Keratinocyte (primary cell): ENCODE results near the gene SMIM12.

ENCODE experiments used
- CTCF ChIP-seq, 3 experiments: IDR thresholded peaks in 1 of 3; conservative IDR thresholded peaks in 1 of 3; optimal IDR thresholded peaks in 1 of 3; 2 replicates in 2 of 3; 3 replicates in 1 of 3; pipeline versions ENCODE3 to v1.5.1; 2011; ENCODE audit warnings: low read length in 3 of 3, mild to moderate bottlenecking in 3 of 3, moderate library complexity in 2 of 3, control low read depth in 1 of 3, inconsistent platforms in 1 of 3; ENCODE audit not compliant: insufficient read depth in 2 of 3; ENCODE audit errors: extremely low read depth in 1 of 3
- EZH2 ChIP-seq: IDR thresholded peaks from one replicate; pipeline ENCODE4 v1.6.1; 2012; ENCODE audit warnings: inconsistent platforms, mild to moderate bottlenecking, low read length, moderate library complexity

DNA sequence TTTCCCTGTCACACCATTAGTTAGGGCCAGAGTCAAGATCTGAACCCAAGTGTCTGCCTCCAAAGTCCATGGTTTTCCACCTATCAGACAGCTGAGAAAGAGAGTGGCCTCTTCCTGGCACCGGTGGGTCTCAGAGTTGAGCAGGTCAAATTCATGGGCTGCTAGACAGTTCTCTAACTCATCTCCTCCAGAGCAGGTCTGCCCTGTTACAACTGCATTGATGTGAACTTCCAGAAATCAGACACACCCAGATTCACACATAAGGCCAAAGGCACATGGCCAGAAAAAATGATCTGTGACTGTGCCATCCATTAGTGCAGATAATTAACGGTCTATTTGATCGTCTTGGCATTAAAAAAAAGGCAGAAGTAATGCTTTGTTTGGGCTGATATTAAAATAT, 17.5 kb downstream of the SMIM12 start:
- TF ChIP-seq CTCF (optimal IDR thresholded peaks at IDR 0.05 in 1 of 3, IDR thresholded peaks at IDR 0.05 in 1 of 3, conservative IDR thresholded peaks at IDR 0.05 in 1 of 3; ENCODE audit: extremely low read depth in 1 of 3, insufficient read depth in 2 of 3, low read length in 3 of 3) (no peak), EZH2 (no peak)
